Fibroblast of skin of right biceps (primary cell): ENCODE results near the gene RBMS3.
"Not testable (repeated sequence)": the region's sequence is repeated elsewhere in the genome, so short reads cannot be mapped to it uniquely, and the experiment has no call there.

Experiments
- DNase-seq: peaks from one replicate; pipeline ENCODE4 v3.0.0-alpha.2; 2013

Gene RBMS3

GRCh38 chr3:29345516-29346300, 64.8 kb downstream of the RBMS3 start:
- DNase-seq = no peak

GRCh38 chr3:29346828-29347227, 66.0 kb downstream of the RBMS3 start:
- DNase-seq = peak; percentile 89

- DNase-seq = peak; percentile 48
Measured at GRCh38 chr3:29347412-29347811, 66.5 kb downstream of the RBMS3 start.

- peak; percentile 22 for DNase-seq
Measured at GRCh38 chr3:29348316-29348715, 67.4 kb downstream of the RBMS3 start.

- no peak for DNase-seq
Measured at GRCh38 chr3:29349049-29349448, 68.2 kb downstream of the RBMS3 start.

GRCh38 chr3:29353807-29354206, 72.9 kb downstream of the RBMS3 start:
- DNase-seq = no peak

GRCh38 chr3:29354894-29355293, 74.0 kb downstream of the RBMS3 start:
- no peak for DNase-seq

- no peak for DNase-seq
Measured at GRCh38 chr3:29356062-29356461, 75.2 kb downstream of the RBMS3 start.

GRCh38 chr3:29360289-29360688, 79.4 kb downstream of the RBMS3 start:
- not testable (repeated sequence) for DNase-seq

- DNase-seq = no peak
Measured at GRCh38 chr3:29363110-29363509, 82.2 kb downstream of the RBMS3 start.

- DNase-seq = no peak
Measured at GRCh38 chr3:29370021-29370420, 89.2 kb downstream of the RBMS3 start.

- DNase-seq = no peak
Measured at GRCh38 chr3:29370476-29371420, 89.9 kb downstream of the RBMS3 start.

- DNase-seq = peak; percentile 83
Measured at GRCh38 chr3:29373131-29373680, 92.3 kb downstream of the RBMS3 start.

GRCh38 chr3:29374226-29374625, 93.4 kb downstream of the RBMS3 start:
- DNase-seq = no peak

- no peak for DNase-seq
Measured at GRCh38 chr3:29379097-29379496, 98.2 kb downstream of the RBMS3 start.

- peak; percentile 64 for DNase-seq
Measured at GRCh38 chr3:29381595-29381994, 100.7 kb downstream of the RBMS3 start.

GRCh38 chr3:29382409-29382808, 101.5 kb downstream of the RBMS3 start:
- DNase-seq = peak; percentile 78

GRCh38 chr3:29382845-29383244, 102.0 kb downstream of the RBMS3 start:
- no peak for DNase-seq

- DNase-seq = peak; percentile 98
Measured at GRCh38 chr3:29384640-29385039, 103.8 kb downstream of the RBMS3 start.

GRCh38 chr3:29385046-29385830, 104.4 kb downstream of the RBMS3 start:
- DNase-seq = peak; percentile 67

- DNase-seq = no peak
Measured at GRCh38 chr3:29389362-29389761, 108.5 kb downstream of the RBMS3 start.

- no peak for DNase-seq
Measured at GRCh38 chr3:29392625-29393388, 111.9 kb downstream of the RBMS3 start.
